ENCODE results near the gene RNMT.
A peak's percentile ranks its signal among the peaks of the same experiment; 100 is the strongest.
"Not testable (repeated sequence)": the region's sequence is repeated elsewhere in the genome, so short reads cannot be mapped to it uniquely, and the experiment has no call there.

Gene RNMT

DNA sequence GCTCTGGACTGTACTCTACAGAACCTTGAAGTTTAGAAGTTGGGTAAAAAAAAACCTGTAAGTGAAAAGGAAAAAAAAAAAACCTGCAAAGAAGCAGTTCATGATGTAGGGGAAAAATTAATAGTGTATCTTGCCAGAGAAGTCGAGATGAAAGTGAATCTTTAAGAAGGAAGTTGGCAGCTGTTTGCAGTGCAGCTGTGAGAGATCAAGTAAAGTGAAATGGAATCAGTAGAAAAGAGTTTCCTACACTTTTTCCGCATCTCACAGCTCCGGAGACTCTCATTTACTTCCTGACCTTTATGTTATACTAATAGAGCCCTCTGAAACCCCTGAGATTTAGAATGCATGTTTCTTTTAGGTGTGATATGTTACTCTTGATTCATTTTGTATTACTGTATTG is 19.2 kb downstream of the RNMT start:
- no peak for DNase-seq

DNA sequence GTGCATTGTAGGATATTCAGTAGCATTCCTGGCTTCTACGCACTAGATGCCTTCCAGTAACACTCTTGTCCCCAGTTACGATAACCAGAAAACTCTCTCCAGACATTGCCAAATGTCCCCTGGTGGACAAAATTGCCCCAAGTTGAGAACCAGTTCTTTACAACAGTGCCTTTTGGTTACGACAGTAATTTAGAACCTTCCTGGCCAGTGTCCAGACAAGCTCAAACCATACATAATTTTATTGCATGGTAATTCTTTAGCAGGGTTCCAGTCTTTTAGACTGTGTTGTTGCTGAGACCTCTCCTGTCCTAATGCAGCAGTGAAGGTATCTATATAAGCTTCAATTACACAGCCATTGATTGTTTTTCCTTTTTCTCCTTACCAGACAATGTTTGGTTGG is 20.2 kb downstream of the RNMT start:
- DNase-seq = no peak

DNA sequence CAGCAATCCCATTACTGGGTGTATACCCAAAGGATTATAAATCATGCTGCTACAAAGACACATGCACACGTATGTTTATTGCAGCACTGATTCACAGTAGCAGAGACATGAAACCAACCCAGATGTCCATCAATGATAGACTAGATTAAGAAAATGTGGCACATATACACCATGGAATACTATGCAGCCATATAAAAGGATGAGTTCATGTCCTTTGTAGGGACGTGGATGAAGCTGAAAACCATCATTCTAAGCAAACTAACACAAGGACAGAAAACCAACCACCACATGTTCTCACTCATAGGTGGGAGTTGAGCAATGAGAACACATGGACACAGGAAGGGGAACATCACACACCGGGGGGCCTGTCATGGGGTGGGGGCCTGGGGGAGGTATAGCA is 25.1 kb downstream of the RNMT start:
- DNase-seq = not testable (repeated sequence)

DNA sequence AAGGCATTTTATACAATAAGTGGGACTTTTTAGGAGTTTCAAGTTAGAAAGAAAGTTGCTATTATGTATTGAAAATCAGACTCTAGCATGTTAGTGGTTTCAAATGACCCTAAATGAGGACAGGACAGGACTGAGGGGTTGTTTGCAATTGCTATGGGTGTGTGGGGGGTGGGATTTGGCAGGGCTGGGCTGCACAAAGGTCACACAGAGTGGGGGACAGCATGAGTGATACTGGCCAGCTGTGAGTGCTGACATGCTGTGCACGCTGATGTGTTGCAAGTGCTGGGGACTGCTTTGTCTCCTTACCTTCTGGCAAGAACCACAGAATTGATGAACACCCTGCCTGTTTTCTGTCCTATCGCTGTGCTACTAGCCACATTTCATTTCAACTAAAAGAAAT is 29.8 kb downstream of the RNMT start:
- no peak for DNase-seq

DNA sequence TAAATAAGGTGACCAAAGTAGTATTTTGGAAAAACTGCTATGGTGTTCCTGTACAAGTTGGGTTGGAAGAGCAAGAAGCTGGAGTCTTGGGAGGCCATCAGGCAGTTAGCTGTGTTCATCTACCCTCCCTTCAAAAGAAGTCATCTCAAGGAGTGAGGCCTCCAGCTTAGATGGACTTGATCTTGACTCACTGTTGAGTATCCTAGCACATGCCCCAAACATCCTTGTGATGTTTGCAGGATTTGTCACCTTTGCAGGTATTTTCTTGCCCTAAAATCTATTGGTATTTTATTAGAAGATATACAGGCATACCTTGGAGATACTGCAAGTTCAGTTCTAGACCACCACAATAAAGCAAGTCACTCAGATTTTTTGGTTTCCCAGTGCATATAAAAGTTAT is 30.2 kb downstream of the RNMT start:
- no peak for DNase-seq

DNA sequence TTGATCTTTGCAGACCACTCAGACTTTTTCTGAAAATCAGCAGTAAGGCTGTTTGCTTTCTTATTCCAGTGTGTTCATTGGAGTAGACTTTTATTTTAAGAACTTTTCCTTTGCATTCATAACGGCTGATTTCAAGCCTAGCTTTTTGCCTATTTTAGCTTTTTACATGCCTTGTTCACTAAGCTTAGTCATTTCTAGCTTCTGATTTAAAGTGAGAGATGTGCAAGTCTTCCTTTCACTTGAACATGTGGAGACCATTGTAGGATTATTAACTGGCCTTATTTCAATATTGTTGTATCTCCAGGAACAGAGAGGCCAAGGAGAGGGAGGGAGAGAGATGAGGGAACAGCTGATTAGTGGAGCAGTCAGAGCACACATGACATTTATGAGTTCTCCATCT is 32.1 kb downstream of the RNMT start:
- DNase-seq = no peak

DNA sequence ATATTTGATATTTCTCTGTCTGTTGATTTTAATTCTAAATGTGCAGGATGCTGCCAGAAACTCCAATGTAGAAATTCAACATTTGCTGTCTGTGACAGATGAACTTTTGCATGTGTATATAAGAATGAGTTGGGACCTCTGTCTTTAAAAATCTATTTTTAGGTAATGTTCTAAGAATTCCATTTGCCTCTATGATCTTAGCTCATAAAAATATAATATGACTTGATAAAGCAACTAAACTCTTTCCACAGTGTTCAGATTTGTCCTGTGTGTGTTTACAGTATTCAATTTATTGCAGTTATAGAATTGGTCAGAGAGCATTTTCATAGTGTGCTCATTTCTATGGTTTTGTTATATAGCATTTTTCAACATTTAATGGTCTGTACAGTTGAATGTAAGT is 33.6 kb downstream of the RNMT start:
- no peak for DNase-seq

DNA sequence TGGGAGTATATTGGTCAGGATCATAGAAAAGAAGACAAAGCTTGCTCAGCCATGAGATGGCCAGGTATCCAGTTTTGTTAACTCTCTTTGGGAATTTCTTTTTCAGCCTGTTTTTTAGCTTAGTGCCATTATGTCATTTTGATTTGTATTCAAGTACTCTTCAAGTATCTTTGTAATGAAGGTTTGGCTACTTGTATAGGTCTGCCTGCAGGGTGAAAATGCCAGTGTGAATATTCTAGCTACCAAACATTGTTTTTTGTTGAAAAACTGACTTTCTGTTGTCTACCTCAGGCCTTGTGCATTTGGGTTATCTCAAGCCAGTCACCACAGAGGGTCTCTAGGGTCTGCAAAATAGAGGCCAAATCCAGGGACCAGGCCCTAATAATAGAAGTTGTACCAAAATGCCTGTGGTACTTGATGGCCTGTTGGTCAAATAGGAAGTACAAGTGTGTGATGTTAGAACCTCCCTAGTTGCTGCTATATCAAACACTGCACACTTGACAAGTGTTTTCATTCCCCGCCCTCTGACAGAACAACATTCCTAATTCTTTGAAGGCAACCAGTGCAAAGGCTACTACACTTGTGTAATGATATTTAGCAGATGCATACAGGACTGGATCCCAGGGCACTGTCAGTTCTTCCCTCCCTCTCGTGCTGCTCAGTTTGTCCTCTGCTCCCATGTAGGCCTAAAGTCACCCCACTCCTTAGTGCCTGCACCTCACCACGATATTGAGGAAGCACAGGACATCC is 36.4 kb downstream of the RNMT start:
- no peak for DNase-seq

DNA sequence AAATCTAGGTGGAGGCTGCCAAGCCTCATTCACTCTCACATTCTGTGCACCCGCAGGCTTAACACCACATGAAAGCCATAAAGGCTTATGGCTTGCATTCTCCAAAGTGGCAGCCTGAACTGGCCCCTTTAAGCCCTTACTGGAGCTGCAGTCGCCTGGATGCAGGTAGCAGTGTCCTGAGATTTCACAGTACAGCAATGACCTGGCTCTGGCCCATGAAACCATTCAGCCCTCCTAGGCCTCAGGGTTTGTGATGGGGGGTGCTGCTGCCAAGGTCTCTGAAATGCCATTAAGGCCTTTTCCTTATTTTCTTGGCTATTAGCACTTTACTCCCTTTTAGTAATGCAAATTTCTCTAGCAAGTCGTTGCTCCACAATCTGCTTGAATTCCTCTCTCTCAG is 48.6 kb downstream of the RNMT start:
- DNase-seq = no peak

DNA sequence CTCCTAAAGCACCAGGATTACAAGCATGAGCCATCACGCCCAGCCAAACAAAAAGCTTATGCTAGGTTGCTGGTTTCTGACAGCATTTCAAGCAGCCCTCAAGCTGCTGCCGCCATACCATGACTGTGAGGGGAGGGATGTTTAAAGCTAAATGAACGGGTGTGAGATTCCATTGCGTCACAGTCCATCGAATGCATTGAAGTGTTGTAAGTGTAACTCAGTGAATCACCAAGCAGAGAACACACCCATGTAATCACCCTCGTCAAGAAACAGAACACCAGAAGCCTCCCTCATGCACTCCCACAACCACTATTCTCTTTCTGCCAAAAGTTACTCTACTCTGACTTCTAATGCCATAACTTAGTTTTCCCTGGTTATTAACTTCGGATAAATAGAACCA is 64.7 kb downstream of the RNMT start:
- DNase-seq = no peak

DNA sequence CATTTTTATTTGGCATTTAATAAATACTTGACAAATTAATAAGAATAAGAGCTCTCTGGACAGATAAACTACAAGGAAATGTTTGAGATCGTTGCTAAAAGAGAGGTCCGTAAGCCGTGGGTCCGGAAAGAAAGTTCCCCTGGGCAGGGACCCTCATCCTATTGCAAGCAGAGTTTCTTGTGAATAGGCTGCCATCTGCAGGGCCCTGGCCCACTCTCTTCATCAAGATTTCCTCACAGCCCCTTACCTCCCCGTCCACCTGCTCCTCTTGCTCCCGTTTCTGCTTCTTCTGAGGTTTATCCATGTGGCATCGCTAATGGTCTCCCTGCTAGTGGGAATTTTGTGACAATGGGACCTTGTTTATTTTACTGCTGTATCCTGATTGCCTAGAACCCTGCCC is 67.3 kb downstream of the RNMT start:
- DNase-seq = peak; percentile 18 to 54

DNA sequence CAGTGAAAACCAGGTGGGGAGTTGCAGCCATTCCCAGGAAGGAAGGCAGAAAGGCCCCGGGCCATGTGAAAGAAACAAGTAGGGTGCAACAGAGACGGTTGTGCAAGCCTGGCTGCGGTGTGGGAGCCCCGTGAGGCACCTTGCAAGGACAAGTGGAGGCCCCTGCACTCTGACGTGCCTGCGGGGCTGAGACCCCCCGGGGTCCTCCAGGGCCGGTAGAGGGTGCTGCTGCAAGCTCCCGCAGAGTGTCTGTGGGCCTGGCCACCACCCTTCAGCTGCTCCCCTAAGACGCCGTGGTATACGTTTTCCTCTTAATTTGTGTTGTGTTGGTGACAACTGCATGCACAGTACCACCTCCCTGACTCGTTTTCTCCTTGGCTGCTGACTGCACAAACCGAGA is 70.0 kb downstream of the RNMT start:
- peak; percentile 9 to 24 for DNase-seq

DNA sequence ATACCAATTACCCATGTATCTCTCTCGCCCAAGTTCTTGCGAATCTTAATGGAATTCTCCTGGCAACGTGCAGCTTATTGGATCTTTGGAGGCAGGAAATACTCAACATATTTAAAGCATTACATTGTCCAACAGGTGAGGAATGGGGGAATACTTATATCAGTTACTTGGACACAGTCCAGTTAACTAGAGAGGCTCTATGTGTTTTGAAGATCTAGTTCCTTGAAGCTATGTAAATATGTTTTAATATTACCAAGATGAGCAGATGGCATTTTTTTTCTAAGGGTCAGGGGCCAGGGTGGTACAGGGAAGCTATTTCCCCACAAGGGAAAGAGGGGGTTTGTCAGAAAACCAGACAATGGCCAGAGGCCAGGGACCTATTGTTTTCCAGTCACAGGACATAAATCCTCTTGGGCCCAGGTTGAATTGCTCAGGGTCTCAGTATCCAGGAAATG is 70.7 kb downstream of the RNMT start:
- DNase-seq = no peak

DNA sequence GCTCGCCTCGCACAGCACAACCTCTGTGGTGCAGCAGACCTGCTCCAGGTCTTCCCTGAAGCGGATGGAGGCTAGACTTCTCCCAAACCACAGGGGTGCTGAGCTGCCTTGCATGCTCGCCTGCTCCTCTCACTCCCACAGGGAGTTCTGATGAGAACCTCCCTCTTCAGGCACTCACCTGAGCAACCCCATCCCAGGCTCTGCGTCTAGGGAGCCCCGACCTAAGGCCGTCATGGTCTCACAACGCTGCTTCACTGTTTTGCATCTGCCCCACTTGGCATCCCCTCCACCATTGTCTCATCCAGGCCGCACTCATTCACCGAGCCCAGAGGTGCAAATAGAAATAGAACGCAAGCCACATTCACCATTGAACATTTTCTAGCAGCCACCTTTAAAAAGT is 72.9 kb downstream of the RNMT start:
- no peak for DNase-seq

DNA sequence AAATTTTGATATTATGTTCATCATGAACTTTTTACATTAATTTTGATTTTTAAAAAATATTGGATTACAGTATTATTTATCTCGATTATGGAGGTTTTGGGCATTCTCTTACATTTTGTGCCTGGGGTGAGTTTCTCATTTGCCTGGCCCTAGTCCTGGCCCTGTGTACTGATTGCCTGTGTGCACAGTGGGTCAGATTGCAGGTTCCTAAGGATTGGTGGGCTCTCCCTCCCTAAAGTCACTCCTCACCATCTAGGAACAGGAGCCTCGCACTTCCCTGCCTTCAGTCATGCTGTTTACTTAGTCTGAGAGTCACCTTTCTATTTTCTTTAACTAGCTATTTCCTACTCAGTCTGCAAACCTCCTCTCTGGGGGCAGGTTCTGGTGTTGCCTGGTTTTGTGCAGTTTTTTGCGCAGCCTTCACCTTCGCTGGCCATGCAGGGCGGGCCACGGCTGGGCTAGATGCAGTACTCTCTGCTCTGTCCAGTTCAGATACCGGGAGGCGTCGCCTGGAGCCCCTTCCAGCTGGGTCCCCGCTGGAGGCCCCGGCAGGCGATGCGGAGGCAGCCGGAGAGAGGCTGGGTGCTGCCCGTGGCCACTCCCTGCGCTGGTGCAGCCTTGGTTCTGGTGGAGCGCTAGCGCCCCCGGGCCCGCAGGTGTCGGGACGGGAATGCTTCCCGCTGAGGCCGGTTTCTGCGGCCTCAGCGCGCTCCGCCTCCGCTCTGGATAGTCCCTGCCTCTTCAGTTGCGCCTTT is 74.2 kb downstream of the RNMT start:
- peak; percentile 4 to 72 for DNase-seq

DNA sequence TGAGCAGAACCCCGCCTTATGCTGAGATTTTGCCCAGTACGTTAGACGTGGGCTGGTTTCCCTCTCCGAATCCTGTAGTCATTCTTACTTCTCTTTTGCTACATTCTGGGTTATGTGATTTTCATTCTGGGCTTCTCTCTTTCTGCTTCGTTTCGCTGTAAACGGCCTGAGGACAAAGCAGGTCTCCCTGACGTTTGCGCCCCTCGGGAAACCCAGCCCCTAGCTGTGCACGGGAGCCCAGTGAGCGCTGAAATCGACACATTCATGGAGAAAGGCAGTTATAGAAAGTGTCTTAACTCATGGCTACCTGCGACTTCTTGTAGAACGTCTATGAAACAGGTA is 74.8 kb downstream of the RNMT start:
- no peak for DNase-seq

DNA sequence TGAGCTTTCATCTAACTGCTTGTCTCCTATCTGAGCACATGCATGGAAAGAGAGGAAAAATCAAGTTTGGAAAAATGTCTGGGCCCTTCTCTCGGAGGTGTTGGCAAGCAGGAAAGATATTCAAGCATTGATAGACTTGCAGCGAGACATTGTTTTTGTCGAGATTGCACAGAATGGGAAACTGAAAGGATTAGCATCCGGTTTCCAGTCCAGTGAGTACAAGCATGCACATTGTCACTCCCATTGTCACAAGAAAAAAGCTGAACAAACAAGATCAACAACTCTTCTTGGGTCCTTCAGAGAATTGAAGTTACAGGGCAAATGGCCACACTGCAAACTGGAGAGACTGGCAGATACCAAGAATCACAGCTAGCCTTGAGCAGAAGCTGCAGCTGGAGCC is 77.8 kb downstream of the RNMT start:
- no peak for DNase-seq

DNA sequence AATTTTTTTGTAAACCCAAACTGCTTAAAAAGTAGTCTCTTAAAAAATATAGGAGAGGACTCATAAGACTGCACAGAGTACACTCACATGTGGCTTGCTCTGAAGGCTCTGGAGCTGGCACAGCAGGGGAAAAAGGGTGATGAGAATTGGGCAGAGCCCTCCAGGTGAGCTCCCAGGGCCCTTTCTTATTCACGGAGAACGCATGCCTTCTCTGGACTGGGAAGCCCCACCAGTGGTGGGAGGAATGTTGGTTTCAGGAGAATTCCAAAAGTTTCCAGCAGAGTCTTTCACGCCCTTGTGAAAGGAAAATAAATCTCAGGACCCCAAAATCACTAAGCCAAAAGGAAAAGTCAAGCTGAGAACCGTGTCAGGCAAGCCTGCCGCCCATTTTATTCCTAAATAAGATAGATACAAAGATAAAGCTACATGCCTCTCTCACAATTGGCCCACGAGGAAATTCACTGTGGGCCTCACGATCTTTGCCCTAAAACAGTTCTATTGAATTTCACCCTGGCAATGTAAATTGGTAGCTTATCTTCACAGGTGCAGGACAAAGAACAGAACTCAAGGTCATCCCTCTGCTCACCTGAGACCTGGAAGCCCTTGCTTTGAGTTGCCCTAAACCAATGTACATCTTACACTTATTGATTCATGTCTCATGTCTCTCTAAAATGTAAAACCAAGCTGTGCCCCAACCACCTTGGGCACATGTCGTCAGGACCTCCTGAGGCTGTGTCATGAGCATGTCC is 82.0 kb downstream of the RNMT start:
- DNase-seq = no peak

DNA sequence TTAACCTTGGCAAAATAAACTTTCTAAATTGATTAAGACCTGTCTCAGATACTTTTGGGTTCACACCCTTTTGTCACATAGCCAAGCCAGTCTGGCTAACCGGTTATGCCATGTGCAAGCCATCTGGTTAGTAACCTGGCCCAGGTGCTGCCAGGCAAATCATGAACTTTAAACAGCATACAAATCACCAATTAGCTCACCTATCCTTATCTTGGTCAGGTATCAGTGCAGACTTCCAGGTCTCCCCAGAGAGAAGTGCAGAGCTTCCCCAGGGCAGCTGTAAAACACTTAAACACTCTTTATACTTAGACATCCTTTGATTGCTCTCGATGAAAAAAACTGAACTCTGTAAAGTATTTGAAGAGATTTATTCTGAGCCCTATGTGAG is 82.6 kb downstream of the RNMT start:
- no peak for DNase-seq

DNA sequence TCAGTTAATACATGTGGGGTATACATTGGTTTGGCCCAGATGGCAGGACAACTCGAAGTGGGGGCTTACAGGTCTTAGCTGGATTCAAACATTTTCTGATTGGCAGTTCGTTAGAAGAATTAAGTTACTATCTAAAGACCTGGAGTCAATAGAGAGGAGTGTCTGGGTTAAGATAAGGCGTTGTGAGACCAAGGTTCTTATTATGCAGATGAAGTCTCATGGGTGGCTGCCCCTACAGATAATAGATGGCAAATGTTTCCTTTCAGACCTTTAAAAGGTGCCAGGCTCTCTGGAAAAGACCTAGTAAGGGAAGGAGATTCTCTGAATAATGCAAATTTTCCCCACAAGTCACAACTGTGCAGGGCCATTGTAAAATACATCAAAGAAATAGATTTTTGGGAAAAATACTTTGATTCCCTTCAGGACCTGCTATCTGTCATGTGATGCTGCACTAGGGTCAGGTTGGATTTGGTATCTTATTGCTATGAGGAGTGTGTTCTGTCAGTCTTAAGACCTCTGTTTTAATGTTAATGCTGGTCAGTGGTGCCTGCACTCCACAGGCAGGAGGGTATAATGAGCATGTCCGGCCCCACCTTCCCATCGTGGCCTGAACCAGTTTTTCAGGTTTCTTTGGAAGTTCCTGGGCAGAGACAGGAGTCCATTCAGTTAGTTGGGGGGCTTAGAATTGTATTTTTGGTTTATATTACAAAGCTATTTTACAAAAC is 83.2 kb downstream of the RNMT start:
- peak in 1 of 2 experiments; percentile 30 for DNase-seq

DNA sequence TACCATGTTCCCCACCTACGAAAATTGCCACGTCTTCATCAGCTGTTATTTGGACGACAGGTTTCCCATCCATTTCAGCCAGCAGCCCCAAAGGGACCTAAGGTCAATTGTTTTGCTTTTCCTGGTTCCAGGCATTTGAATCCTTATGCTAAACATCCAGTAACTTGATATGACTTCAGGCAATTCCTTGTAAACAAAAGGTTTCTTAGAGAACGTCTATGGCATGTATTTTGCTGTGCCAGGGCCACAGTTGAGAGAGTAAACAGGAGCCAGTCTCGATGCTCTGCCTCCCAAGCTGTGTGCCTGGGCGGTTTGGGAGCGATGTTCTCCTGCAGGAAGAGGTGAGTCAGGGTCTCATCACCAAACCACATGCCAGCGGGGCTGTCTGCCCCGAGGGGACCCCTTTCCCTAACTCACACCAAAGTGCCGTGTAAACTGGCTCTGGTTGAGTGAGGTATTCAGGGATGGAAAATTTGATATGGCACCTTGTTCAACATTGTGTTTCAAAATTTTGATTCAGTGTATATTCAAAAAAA is 84.5 kb downstream of the RNMT start:
- DNase-seq = no peak

DNA sequence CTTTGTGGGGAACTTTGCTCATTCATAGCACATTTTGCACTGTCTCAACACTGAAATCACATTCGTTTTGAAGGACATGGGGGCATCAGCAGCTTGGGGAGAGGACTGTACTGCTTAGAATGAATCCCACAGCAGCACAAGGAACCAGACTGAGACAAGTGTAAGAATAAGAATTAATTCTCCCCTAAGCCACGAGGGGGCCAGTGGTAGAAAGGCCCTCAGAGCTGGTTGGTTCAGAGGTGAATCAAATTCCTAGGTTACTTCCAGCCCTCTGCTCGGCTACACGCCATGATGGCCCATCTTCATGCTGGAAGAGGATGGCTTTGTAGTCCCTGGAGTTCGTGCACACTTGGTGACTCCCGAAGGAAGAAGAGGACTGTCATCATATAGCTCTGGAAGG is 85.5 kb downstream of the RNMT start:
- peak in 1 of 2 experiments; percentile 45 for DNase-seq

DNA sequence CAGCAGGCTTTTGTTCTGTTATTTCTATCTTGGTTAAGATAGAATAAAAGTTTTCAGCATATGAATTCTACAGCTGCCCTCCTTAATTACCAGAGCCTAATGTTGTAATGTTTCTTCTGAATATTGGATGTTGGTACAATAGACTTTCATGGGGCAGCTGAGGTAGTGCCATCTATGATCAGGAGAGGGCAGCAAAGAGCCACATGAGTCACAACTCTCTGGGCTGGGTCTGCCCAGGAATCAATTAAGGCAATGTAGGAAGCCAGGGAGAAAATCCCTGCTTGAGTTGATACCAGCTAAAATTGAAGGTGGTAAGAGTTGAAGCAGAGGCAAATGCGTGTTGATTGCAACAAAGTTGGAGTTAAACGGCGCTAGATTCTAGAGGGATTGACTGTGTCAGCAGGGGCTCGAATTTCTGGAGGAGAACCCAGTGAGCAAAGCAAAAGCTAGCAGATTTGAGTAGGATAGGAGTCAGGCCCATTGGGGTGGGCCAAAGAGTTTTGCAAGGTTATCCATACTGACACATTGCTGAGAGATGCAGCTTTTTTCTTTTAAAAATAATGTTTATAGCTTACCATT is 86.9 kb downstream of the RNMT start:
- peak; percentile 8 to 63 for DNase-seq

All from NCI-H524 (cell line).